CD4-positive, alpha-beta memory T cell (primary cell): ENCODE results near the gene NR5A1. TPM values are rescaled to one million over a fixed set of nuclear protein-coding genes. Genes with fewer than 3 reads are reported as not detected.

Experiments used
- CTCF ChIA-PET: fragments of 350-600 bp; sonication (Branson Sonifier 250); formaldehyde crosslinking; loops from one replicate; lab custom pipeline; 2021; ENCODE audit warnings: inconsistent platforms; ENCODE audit not compliant: partially characterized antibody; lab: Charles Lee
- POLR2A ChIA-PET: fragments of 350-600 bp; sonication (Branson Sonifier 250); formaldehyde crosslinking; loops from one replicate; lab custom pipeline; 2021; ENCODE audit not compliant: partially characterized antibody; lab: Charles Lee
- DNase-seq, 5 donors: peaks; one replicate each; pipeline versions ENCODE4 v3.0.0 to v3.0.0-alpha.2; 2020 to 2022; ENCODE audit warnings: mixed read lengths in 1 of 5
- H3K27ac ChIP-seq: one replicate; pipeline ENCODE4 v1.7.0; 2013; ENCODE audit warnings: low read depth, low read length
- H3K27me3 ChIP-seq: 2 replicates; pipeline ENCODE4 v1.7.0; 2013; ENCODE audit warnings: mild to moderate bottlenecking, low read length, moderate library complexity; ENCODE audit not compliant: insufficient read depth
- H3K36me3 ChIP-seq: 2 replicates; pipeline ENCODE4 v1.7.0; 2013; ENCODE audit warnings: mild to moderate bottlenecking, low read length, moderate library complexity; ENCODE audit not compliant: insufficient read depth
- H3K4me1 ChIP-seq: 2 replicates; pipeline ENCODE4 v1.7.0; 2013; ENCODE audit warnings: mild to moderate bottlenecking, low read length, moderate library complexity; ENCODE audit not compliant: insufficient read depth
- H3K4me3 ChIP-seq, 2 donors: one replicate each; pipeline ENCODE4 v1.7.0; 2013; ENCODE audit warnings: low read length in 2 of 2, mild to moderate bottlenecking in 1 of 2
- H3K9me3 ChIP-seq, 2 donors: one replicate each; pipeline ENCODE4 v1.7.0; 2013; ENCODE audit warnings: low read length in 2 of 2, control low read depth in 1 of 2; ENCODE audit not compliant: control insufficient read depth in 1 of 2
- H3K27ac Mint-ChIP-seq, 7 donors: one replicate each; pipeline ENCODE4 v1.8.0; 2020 to 2021; ENCODE audit warnings: mixed read lengths in 7 of 7, mild to moderate bottlenecking in 6 of 7, inconsistent platforms in 3 of 7, moderate library complexity in 3 of 7
- H3K27me3 Mint-ChIP-seq, 2 donors: one replicate each; pipeline ENCODE4 v1.8.0; 2020 to 2021; ENCODE audit warnings: mixed read lengths in 2 of 2
- H3K36me3 Mint-ChIP-seq, 2 donors: one replicate each; pipeline ENCODE4 v1.8.0; 2020 to 2021; ENCODE audit warnings: mixed read lengths in 2 of 2, inconsistent platforms in 1 of 2, mild to moderate bottlenecking in 1 of 2
- H3K4me1 Mint-ChIP-seq, 4 donors: one replicate each; pipeline ENCODE4 v1.8.0; 2020 to 2021; ENCODE audit warnings: mixed read lengths in 4 of 4, mild to moderate bottlenecking in 1 of 4
- H3K4me3 Mint-ChIP-seq, 8 donors: one replicate each; pipeline ENCODE4 v1.8.0; 2020 to 2021; ENCODE audit warnings: mixed read lengths in 8 of 8, mild to moderate bottlenecking in 7 of 8, moderate library complexity in 6 of 8, inconsistent platforms in 3 of 8
- H3K9me3 Mint-ChIP-seq, 8 donors: one replicate each; pipeline ENCODE4 v1.8.0; 2020 to 2021; ENCODE audit warnings: mixed read lengths in 8 of 8, mild to moderate bottlenecking in 5 of 8, inconsistent platforms in 3 of 8, moderate library complexity in 1 of 8
- intact Hi-C: fragments of 100-400 bp; cut with micrococcal nuclease; formaldehyde crosslinking; loops from one replicate; pipeline ENCODE4 v1.15.1; 2023
- polyA plus RNA-seq, 2 donors: library from polyadenylated mRNA; unstranded; fragments of 300-500 nt; fragmentation: Illumina TruSeq; gene quantifications; one replicate each; pipeline ENCODE4 v1.2.3, GENCODE V29; 2021
- total RNA-seq, 2 experiments: library from RNA; stranded (reverse); gene quantifications; one replicate each; pipeline ENCODE4 v1.2.3, GENCODE V29; 2021

The NR5A1 gene
- total and polyA plus RNA-seq, 4 experiments from 2014 or later: not detected

- Histone ChIP-seq H3K27ac (no peak overlapping the region), H3K4me1 (no peaks in the 10 kb centered on the region), H3K9me3 (no peaks in the 10 kb centered on the region), H3K36me3 (no peaks in the 10 kb centered on the region), H3K4me3 (no peak overlapping the region), H3K27me3 (no peaks in the 10 kb centered on the region)
- Mint-ChIP-seq H3K4me3 (no peak overlapping the region), H3K4me1 (no peaks in the 10 kb centered on the region), H3K27ac (no peak overlapping the region), H3K36me3 (no peaks in the 10 kb centered on the region), H3K9me3 (no peaks in the 10 kb centered on the region), H3K27me3 (peaks cover 3 to 4% of the 10 kb centered on the region in 2 donors)
- CTCF ChIA-PET: no interaction called here
- intact Hi-C loops: no loop called here
- DNase-seq: no peak
- POLR2A ChIA-PET: no interaction called here
Observed at GRCh38 chr9:124487260-124488182, 19.7 kb downstream of the NR5A1 start.

DNA sequence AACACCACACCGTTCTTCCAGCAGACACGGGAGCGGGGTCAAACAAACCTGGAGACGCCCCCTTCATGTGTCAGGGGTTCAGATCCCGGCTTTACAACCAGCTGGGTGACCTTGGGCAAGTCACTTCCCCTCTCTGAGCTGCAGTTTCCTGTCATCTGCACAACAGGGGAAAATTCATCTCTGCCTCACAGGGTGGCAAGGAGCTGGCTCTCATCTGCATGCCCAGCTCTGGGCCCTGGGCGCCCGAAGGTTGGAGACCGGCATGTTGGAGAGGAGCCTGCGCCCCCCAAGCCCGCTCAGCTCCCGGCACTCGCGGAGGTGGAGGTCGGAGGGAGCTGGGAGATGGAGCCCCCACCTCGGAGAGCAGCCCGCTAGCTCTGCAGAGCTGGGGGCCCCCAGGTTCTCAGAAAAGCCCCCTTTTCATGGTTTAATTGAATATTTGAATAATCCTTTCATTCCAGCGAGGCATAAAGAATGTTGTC lies 20.4 kb downstream of the NR5A1 start:
- no peaks in the 10 kb centered on the region for H3K27me3 ChIP-seq
- no peak overlapping the region for H3K4me3 Mint-ChIP-seq
- DNase-seq: no peak
- H3K9me3 Mint-ChIP-seq: no peaks in the 10 kb centered on the region
- no peak overlapping the region for H3K27ac Mint-ChIP-seq
- ChIA-PET CTCF (no interaction called here), POLR2A (no interaction called here)
- no peaks in the 10 kb centered on the region for H3K4me1 ChIP-seq
- H3K27me3 Mint-ChIP-seq: peaks cover 3 to 4% of the 10 kb centered on the region in 2 donors
- no peaks in the 10 kb centered on the region for H3K36me3 ChIP-seq
- no peak overlapping the region for H3K4me3 ChIP-seq
- no peaks in the 10 kb centered on the region for H3K9me3 ChIP-seq
- H3K4me1 Mint-ChIP-seq: no peaks in the 10 kb centered on the region
- H3K27ac ChIP-seq: no peak overlapping the region
- intact Hi-C loops: no loop called here
- H3K36me3 Mint-ChIP-seq: no peaks in the 10 kb centered on the region

DNA sequence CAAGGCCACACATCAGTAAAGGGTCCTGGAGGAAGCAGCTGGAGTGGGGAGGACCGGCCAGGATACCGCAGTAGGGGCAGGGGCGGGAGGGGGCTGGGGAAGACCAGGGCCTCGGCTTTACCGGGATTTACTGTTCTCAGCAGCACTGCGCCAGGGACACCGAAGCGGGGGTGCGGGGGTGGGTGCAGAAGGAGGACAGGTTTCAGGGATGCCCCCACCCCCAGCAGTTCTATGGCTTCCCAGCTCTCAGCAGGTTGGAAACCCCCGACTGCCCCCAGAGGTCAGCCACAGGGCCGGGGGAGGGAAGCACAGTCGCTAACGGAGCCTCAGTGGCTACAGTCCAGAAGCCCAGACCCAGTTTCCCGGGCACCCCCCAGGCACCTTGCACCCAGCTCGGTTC lies 21.3 kb downstream of the NR5A1 start:
- Histone ChIP-seq H3K27ac (no peak overlapping the region), H3K9me3 (no peaks in the 10 kb centered on the region), H3K27me3 (no peaks in the 10 kb centered on the region), H3K4me3 (no peak overlapping the region), H3K4me1 (no peaks in the 10 kb centered on the region), H3K36me3 (no peaks in the 10 kb centered on the region)
- Mint-ChIP-seq H3K27me3 (peaks cover 3 to 4% of the 10 kb centered on the region in 2 donors), H3K36me3 (no peaks in the 10 kb centered on the region), H3K4me1 (no peaks in the 10 kb centered on the region), H3K9me3 (no peaks in the 10 kb centered on the region), H3K4me3 (no peak overlapping the region), H3K27ac (no peak overlapping the region)
- ChIA-PET CTCF (no interaction called here), POLR2A (no interaction called here)
- intact Hi-C loops: no loop called here
- DNase-seq: no peak

DNA sequence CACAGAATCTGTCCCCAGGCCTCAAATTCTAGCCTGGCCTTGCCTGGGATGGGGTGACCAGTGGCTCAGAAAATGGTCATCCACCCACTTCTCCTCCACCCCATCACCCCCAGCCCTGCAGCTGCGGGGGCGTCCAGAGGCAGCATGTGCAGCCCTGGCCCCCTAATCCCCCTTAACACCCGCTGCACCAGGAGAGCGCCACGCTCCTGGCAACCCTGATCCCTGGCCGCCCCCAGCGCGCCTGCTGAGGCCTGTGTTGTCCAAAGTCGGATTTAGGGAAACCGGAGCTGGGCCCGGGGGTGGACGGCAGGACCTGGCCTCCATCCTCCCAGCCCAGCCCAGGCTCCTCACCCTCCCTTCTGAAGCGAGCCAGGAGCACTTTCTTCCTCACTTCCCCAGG lies 22.0 kb downstream of the NR5A1 start:
- Mint-ChIP-seq H3K9me3 (no peaks in the 10 kb centered on the region), H3K27me3 (peaks cover 3 to 4% of the 10 kb centered on the region in 2 donors), H3K4me1 (no peaks in the 10 kb centered on the region), H3K27ac (no peak overlapping the region), H3K36me3 (no peaks in the 10 kb centered on the region), H3K4me3 (no peak overlapping the region)
- intact Hi-C loops: no loop called here
- H3K4me3 ChIP-seq: no peak overlapping the region
- H3K4me1 ChIP-seq: no peaks in the 10 kb centered on the region
- ChIA-PET POLR2A (no interaction called here), CTCF (no interaction called here)
- no peaks in the 10 kb centered on the region for H3K36me3 ChIP-seq
- H3K27ac ChIP-seq: no peak overlapping the region
- no peaks in the 10 kb centered on the region for H3K27me3 ChIP-seq
- H3K9me3 ChIP-seq: no peaks in the 10 kb centered on the region
- no peak for DNase-seq

DNA sequence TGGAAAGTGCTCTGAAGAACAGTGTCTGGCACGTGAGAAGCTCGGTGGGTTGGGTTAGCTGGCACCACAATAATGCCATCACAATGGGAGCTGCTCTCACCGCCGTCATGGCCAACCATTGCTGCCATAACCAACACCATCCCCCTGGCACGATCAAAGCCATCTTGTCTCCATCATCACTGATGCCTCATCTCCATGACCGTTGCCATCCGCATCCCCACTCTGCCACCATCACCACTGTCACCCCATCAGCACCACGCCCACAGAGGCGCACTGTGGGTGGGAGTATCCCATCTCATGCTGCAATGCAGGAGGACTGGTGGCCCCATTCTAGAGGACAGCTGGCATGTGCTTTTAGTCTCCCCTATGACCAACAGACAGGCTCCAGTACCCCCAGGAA lies 23.7 kb downstream of the NR5A1 start:
- H3K27ac Mint-ChIP-seq: no peak overlapping the region
- Histone ChIP-seq H3K9me3 (no peaks in the 10 kb centered on the region), H3K4me1 (no peaks in the 10 kb centered on the region), H3K36me3 (no peaks in the 10 kb centered on the region), H3K27ac (no peak overlapping the region), H3K27me3 (no peaks in the 10 kb centered on the region), H3K4me3 (no peak overlapping the region)
- no peaks in the 10 kb centered on the region for H3K4me1 Mint-ChIP-seq
- no peaks in the 10 kb centered on the region for H3K36me3 Mint-ChIP-seq
- H3K4me3 Mint-ChIP-seq: no peak overlapping the region
- peaks cover 3 to 5% of the 10 kb centered on the region in 2 donors for H3K27me3 Mint-ChIP-seq
- H3K9me3 Mint-ChIP-seq: no peaks in the 10 kb centered on the region
- POLR2A ChIA-PET: no interaction called here
- DNase-seq: no peak
- intact Hi-C loops: no loop called here
- CTCF ChIA-PET: no interaction called here

DNA sequence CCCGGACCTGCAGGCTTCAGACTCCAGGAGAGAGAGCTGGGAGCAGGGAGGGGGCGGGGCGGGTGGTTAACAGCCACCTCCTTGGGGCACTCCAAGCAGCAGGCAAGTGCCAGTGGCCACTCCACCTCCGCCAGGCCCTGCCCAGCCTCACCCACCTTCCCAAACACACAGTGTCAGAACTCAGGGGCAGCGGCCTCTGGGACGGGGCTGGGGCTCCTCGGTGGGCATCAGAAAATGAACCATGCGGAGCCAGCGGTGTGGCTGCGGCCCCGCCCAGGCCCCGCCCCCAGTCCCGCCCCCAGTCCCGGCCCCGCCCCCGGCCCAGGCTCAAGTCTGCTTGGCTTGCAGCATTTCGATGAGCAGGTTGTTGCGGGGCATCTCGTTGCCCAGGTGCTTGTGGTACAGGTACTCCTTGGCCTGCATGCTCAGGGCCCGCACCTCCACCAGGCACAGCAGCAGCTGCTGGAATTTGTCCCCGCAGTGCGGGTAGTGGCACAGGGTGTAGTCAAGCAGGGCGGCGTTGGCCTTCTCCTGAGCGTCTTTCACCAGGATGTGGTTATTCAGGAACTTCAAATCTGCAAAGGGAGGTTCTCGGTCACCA lies 24.7 kb downstream of the NR5A1 start:
- intact Hi-C loops: no loop called here
- H3K9me3 ChIP-seq: no peaks in the 10 kb centered on the region
- Mint-ChIP-seq H3K36me3 (no peaks in the 10 kb centered on the region), H3K27me3 (peaks cover 3 to 5% of the 10 kb centered on the region in 2 donors), H3K27ac (no peak overlapping the region), H3K4me3 (no peak overlapping the region), H3K4me1 (no peaks in the 10 kb centered on the region), H3K9me3 (no peaks in the 10 kb centered on the region)
- no peaks in the 10 kb centered on the region for H3K4me1 ChIP-seq
- no peaks in the 10 kb centered on the region for H3K27me3 ChIP-seq
- no peak for DNase-seq
- ChIA-PET POLR2A (no interaction called here), CTCF (no interaction called here)
- no peak overlapping the region for H3K27ac ChIP-seq
- no peaks in the 10 kb centered on the region for H3K36me3 ChIP-seq
- H3K4me3 ChIP-seq: no peak overlapping the region

DNA sequence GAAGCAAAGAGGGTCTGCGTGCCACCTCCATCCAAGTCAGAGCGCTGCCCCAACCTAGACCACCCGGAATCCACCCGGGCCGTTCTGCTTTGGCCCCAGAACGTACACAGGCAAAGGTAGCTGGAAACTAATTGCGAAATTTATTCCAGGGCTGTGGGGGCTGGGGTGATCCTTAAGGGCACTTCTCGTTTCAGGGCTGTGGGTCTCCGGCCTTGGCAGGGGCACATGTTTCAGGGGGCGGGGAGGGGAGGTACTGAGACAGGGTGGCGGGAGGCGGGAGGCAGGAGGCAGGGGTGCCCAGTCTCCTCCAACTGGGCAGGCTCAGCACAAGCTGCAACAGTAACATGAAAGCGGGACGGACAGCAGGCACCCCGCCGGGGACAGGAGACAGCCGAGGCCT lies 26.1 kb downstream of the NR5A1 start:
- Histone ChIP-seq H3K36me3 (no peaks in the 10 kb centered on the region), H3K9me3 (no peaks in the 10 kb centered on the region), H3K27me3 (no peaks in the 10 kb centered on the region), H3K4me3 (no peak overlapping the region), H3K27ac (no peak overlapping the region), H3K4me1 (no peaks in the 10 kb centered on the region)
- no peak overlapping the region for H3K27ac Mint-ChIP-seq
- CTCF ChIA-PET: no interaction called here
- H3K27me3 Mint-ChIP-seq: peaks cover 3 to 7% of the 10 kb centered on the region in 2 donors
- DNase-seq: no peak
- POLR2A ChIA-PET: no interaction called here
- H3K36me3 Mint-ChIP-seq: no peaks in the 10 kb centered on the region
- intact Hi-C loops: no loop called here
- H3K9me3 Mint-ChIP-seq: no peaks in the 10 kb centered on the region
- H3K4me1 Mint-ChIP-seq: no peaks in the 10 kb centered on the region
- H3K4me3 Mint-ChIP-seq: no peak overlapping the region
